Midbrain (tissue), 1 donor: Measurements from ENCODE around the gene EPM2AIP1.
A peak's percentile ranks its signal among the peaks of the same experiment; 100 is the strongest.
"Not testable (repeated sequence)": the region's sequence is repeated elsewhere in the genome, so short reads cannot be mapped to it uniquely, and the experiment has no call there.

Experiments
- DNase-seq: peaks from one replicate; lab custom pipeline; 2025; lab: John Stamatoyannopoulos, UW

Gene EPM2AIP1

DNA sequence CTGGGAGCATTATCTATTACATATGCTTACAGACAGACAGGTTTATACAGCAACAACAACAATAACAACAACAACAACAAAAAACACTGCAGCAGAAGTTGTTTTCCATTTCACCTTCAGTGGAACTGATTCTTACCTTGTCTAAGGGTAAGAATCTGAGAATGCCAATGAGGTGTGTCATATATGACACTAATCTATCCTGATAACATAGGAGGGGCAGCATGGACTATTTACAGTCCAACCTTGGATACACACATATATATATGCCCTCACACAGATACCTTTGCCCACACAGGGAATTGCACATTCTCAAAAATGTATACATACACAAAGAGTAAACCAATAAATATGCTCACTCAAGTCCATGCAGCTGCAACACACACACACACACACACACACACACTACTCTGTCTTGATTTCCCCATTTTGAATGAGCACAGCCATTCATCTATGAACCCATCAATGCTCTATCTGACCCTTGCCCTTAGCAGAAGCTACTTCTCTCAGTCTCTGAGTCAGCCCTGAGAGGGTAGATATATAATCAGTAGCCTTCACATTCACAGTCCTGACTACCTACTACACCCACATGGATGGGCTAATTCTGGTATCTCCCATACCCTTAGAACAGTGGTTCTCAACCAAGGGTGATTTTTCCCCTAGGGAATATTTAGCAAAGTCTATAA, 38.3 kb downstream of the EPM2AIP1 start:
- no peak for DNase-seq

DNA sequence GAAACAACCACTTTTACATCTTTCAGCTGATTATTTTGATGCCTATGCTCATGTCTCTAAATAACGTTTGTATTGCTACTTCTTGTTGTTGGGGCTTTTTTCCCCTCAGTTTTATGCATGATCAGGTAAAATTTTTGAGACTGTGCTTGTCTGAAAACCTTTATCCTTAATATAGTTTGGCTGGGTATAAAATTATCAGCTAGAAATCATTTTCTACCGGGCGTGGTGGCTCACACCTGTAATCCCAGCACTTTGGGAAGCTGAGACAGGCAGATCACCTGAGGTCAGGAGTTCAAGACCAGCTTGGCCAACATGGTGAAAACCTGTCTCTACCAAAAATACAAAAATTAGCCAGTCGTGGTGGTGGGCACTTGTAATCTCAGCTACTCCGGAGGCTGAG, 45.1 kb downstream of the EPM2AIP1 start:
- DNase-seq = not testable (repeated sequence)

DNA sequence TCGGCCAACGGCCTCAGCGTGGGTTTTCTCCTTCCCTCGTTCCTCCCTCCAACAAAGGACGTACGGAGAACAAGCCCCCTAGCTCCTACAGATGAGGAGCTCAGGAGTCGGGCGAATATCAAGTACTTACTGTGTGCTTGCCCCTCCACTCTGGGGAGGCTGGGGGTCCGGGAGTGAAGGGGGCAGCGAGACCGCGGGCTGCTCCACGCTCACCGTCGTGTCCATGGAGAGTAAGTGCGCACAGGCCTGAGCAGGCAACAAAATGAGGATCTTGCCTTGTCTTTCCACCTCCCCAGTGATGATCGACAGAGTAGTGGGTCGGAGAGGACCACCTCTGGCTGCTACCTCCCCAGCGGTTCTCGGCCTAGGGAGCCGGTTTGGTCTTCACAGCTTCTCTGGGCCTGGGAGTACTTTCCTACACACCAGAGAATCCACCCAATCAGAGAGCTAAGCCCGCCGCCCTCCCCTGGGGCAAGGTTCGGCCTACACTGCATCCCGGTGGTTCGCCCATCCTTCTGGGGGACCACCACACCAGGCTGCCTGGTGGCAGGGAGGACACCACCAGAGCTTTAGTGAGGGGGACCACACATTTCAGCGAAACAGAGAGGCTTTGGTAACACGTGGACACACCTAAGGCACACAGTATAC, 47.5 kb downstream of the EPM2AIP1 start:
- no peak for DNase-seq

DNA sequence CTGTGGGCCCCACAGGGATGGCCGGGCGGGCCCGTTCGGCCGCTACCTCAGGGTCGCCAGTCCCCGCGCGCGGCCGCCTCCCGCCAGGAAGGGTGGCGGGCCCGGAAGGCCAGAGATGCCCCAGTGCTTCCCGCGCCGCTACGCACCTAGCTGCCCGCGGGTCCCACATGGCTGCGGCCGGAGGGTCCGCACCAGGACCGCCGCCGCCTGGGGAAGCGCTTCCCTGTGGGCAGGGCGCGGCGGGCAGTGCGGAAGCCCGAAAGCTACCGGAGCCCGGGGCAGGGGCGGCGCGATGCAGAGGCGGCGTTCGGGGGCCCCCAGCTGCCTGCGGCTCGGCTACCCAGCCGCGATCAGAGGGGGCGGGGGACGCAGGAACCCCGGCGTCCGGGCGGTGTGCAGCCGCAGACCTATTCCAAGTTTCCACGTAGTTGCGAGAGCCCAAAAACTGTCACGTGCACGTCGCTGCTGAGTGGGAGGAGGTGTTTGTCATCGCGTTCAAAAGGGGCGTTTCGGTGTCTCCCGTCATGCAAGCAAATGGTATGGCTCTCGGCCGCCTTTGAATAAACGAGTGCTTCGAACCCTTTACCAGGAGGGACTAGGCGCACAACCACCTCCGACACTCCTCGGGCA, 48.2 kb downstream of the EPM2AIP1 start, which contains the start of gene TRANK1:
TSS of gene TRANK1 (minus strand) at position 414 of the 630 bp plus-strand sequence. CDS start at position 169, 245 bp downstream.
- DNase-seq = peak; percentile 26

DNA sequence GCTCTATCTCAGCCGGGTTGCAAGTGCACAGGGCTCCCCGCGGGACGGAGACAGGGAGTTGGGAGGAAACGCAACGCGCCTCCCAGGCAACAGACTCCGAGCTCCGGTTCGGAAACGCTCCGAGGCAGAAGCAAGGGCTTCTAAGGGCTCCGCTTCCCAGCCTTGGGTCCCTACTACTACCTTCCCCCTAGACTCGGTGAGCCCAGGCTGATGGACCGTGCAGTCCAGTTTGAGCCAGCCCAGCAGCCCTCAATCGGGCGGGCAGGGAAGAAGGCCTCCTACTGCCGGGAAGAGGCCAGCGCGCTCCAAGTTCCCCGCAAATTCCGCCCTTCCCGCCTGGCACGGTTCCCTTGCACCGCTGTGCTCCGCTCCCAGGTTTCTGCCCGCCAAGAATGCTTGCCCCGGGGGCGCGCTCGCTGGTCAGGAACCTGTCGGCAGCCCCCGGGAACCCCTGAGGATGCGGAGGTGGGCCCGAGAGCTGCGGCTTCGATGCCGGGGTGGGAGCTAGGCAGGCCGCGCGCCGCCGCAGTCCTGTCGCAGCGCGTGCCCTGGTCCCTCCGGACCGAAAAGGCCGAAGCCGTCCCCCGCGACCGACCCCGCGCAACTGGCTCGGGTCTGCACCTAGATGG, 48.8 kb downstream of the EPM2AIP1 start:
- DNase-seq = peak; percentile 66

DNA sequence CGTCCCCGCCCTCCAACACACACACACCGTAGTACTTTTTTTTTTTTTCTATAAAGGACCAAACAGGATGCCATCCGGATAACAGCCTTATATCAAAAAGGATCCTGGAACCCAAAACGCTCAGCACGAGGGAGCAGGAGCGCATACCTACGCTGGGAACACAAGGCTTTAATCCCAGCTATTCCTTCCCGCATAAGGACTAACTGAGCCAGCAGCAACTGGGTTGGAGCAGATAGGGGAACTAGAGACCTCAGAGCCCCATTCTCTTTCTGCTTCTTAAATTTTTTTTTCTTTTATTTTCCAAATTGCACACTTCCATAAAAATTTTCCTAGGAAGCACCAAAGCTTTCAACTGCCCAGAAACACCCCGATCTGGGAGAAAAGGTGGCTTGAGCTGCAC, 49.3 kb downstream of the EPM2AIP1 start:
- DNase-seq = no peak

DNA sequence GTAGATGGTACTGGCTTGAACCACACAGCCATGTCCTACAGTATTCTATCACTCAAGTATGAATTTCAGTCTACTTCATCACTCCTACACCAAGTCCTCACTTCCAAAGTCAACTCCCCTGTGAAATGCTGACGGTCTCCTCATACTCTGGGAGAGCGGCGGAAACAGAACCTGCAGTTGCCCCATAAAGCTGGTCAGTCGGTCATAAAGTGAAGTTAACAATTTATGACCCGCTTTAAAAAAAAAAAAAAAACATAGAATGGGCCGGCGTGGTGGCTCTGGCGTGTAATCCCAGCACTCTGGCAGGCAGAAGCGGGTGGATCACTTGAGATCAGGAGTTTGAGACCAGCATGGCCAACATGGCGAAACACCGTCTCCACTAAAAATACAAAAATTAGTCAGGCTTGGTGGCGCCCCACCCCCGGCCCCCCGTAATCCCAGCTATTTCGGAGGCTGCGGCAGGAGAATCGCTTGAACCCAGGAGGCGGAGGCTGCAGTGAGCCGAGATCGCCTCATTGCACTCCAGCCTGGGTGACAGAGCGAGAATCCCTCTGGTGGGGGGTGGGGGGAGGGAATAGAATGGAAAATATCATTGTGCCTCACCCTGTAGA, 50.2 kb downstream of the EPM2AIP1 start:
- no peak for DNase-seq

DNA sequence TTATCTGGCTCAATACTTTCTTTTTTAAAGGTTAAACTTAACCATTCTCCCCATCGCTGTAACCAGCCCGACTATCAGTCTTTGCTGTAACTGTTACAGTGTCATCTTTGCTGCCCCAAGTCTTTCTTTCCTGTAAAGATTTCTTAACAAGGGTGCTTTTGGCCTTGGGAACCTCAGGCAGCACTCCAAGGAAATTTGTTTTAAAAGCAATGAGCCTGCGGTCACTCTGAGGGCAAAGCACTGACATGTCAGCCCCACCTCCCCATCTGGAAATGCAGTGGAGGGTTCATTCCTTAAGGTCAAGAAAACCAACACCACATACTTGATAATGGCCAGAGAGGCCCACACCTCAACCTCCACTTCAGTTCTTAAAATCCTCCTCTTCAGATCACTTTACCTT, 51.3 kb downstream of the EPM2AIP1 start:
- no peak for DNase-seq

DNA sequence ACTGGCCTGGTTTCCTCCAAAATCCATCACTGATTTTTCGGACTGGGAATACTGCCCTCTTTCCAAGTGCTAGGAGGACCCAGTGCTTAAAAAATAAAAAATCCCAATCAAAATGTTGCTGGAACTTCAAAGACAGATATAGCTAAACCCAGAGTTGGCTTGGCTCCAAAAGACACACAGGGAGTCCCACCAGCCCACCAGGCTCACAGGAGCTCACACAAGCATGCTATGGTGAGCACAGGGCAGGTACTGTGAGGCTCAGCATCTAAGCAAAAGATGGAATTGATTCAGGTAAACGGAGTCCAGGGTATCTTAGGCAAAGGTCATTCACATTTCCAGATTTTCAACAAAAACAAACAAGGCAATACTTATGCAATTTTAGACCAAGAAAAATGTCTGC, 51.8 kb downstream of the EPM2AIP1 start:
- DNase-seq = no peak

DNA sequence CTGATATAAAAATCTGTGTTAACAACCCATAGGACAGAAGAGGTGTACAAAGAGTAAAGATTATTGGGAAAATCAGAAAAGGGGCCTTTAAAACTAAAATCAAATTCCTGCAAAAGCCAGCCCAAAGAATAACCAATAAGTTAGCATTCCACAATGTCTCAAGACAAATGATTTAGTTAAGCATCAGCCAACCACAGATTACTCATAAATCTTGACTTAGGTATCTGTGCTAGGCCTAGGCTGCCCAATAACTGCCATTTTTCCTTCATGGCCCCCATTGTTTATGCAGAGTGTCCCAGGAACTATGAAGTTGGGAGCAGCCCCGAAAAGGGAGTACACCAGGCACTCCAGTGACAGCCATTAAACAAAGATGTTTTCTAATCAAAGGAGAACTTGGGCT, 55.4 kb downstream of the EPM2AIP1 start:
- DNase-seq = no peak
